ENCODE data around the gene ZNF398. TPM values are rescaled to one million over a fixed set of nuclear protein-coding genes. Genes with fewer than 3 reads are reported as not detected.

Gene ZNF398
- total RNA-seq, 6 donors from 2014 or later: 12.2 to 40.9 (median 29.0) TPM

GRCh38 chr7:149210551-149210950 is 63.3 kb downstream of the ZNF398 start:
- Histone ChIP-seq H3K4me3 (no peak overlapping the region), H3K36me3 (peaks cover 26 to 98% (median 88%) of the 10 kb centered on the region in 4 donors), H3K27ac (no peak overlapping the region), H3K4me1 (no peaks in the 10 kb centered on the region), H3K9me3 (no peaks in the 10 kb centered on the region), H3K27me3 (no peaks in the 10 kb centered on the region)
- 93 to 95% methylated on average over 8 to 11 of the region's 11 CpGs for WGBS, 2 donors
- TF ChIP-seq, protein P1, sequence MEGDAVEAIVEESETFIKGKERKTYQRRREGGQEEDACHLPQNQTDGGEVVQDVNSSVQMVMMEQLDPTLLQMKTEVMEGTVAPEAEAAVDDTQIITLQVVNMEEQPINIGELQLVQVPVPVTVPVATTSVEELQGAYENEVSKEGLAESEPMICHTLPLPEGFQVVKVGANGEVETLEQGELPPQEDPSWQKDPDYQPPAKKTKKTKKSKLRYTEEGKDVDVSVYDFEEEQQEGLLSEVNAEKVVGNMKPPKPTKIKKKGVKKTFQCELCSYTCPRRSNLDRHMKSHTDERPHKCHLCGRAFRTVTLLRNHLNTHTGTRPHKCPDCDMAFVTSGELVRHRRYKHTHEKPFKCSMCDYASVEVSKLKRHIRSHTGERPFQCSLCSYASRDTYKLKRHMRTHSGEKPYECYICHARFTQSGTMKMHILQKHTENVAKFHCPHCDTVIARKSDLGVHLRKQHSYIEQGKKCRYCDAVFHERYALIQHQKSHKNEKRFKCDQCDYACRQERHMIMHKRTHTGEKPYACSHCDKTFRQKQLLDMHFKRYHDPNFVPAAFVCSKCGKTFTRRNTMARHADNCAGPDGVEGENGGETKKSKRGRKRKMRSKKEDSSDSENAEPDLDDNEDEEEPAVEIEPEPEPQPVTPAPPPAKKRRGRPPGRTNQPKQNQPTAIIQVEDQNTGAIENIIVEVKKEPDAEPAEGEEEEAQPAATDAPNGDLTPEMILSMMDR (IDR thresholded peaks at IDR 0.05): no peak
- no peak for TF ChIP-seq EP300 (IDR thresholded peaks at IDR 0.05)
- TF ChIP-seq POLR2AphosphoS5 (IDR thresholded peaks at IDR 0.05): no peak
- TF ChIP-seq POLR2A (IDR thresholded peaks at IDR 0.05): no peak
- ATAC-seq (ENCODE audit: low FRiP score in 2 of 2): no peak
- no peak for DNase-seq

DNA sequence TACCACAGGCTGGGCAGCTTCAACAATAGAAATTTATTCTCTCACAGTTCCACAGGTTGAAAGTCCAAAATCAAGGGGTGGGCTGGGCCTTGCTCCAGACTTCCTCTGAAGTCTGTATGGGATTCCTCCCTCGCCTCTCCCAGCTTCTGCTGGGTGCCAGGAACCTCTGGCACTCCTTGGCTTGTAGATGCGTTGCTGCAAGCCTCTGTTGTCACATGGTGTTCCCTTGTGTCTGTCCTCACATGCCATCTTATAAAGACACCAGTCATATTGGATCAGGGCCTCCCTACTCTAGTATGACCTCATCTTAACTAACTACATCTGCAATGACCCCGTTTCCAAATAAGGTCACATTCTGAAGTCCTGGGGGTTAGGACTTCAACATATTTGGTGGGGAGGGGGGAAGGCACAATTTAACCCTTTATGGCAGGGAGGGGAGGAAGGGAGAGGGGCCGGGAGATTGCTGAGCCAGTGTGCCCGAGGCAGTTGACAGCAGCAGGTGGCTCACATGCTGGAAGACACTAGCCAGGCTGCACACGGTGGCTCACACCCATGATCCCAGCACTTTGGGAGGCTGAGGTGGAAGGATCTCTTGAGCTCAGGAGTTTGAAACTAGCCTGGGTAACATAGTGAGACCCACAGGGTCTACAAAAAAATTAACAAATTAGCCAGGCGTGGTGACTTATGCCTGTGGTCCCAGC is 66.9 kb downstream of the ZNF398 start:
- no peak for TF ChIP-seq POLR2AphosphoS5 (IDR thresholded peaks at IDR 0.05)
- TF ChIP-seq, protein P1 (IDR thresholded peaks at IDR 0.05): no peak
- TF ChIP-seq POLR2A (IDR thresholded peaks at IDR 0.05): no peak
- no peak overlapping the region for H3K4me3 ChIP-seq
- ATAC-seq (ENCODE audit: low FRiP score in 2 of 2) (no peak), DNase-seq (no peak)
- peaks cover 10 to 98% (median 85%) of the 10 kb centered on the region in 4 donors for H3K36me3 ChIP-seq
- 86 to 91% methylated on average over 7 of the region's 7 CpGs for WGBS, 2 donors
- no peak overlapping the region for H3K27ac ChIP-seq
- H3K9me3 ChIP-seq: no peaks in the 10 kb centered on the region
- H3K27me3 ChIP-seq: no peaks in the 10 kb centered on the region
- H3K4me1 ChIP-seq: no peaks in the 10 kb centered on the region

DNA sequence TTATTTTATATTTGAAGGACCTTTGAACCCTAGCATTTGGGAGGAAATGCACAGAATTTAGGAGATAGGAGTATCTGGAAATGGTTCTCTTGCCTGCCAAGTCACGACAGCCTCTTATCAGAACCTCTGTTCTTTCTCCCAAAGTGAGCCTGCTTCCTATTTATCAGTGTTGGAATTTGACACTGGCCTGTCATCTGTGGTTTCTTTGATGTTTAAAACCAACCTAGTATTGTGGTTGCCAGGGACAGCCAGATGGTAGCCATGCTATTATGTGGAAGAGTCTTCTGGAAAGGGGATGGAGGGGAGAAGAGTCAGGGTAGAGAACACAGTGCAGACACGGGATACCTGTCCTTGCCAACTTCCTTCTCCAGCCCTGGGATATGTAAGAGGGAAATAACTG is 69.1 kb downstream of the ZNF398 start:
- Histone ChIP-seq H3K27me3 (no peaks in the 10 kb centered on the region), H3K4me1 (no peaks in the 10 kb centered on the region), H3K4me3 (no peak overlapping the region), H3K36me3 (peaks cover 6 to 99% (median 84%) of the 10 kb centered on the region in 4 donors), H3K27ac (no peak overlapping the region), H3K9me3 (no peaks in the 10 kb centered on the region)
- WGBS, 2 donors: 90 to 92% methylated on average over 2 of the region's 2 CpGs
- TF ChIP-seq POLR2A (IDR thresholded peaks at IDR 0.05) (no peak), POLR2AphosphoS5 (IDR thresholded peaks at IDR 0.05) (no peak), EP300 (IDR thresholded peaks at IDR 0.05) (no peak)
- TF ChIP-seq, protein P1 (IDR thresholded peaks at IDR 0.05): no peak
- DNase-seq: no peak
- ATAC-seq (ENCODE audit: low FRiP score in 2 of 2): no peak

GRCh38 chr7:149217570-149217969 is 70.3 kb downstream of the ZNF398 start:
- H3K4me1 ChIP-seq: no peaks in the 10 kb centered on the region
- DNase-seq: no peak
- no peak overlapping the region for H3K4me3 ChIP-seq
- TF ChIP-seq EP300 (IDR thresholded peaks at IDR 0.05) (no peak), POLR2A (IDR thresholded peaks at IDR 0.05) (no peak), POLR2AphosphoS5 (IDR thresholded peaks at IDR 0.05) (no peak)
- TF ChIP-seq, protein P1 (IDR thresholded peaks at IDR 0.05): no peak
- H3K27ac ChIP-seq: no peak overlapping the region
- WGBS, 2 donors: 77 to 89% methylated on average over 6 of the region's 6 CpGs
- H3K36me3 ChIP-seq: peaks cover 6 to 96% (median 80%) of the 10 kb centered on the region in 4 donors
- no peak for ATAC-seq (ENCODE audit: low FRiP score in 2 of 2)
- no peaks in the 10 kb centered on the region for H3K9me3 ChIP-seq
- no peaks in the 10 kb centered on the region for H3K27me3 ChIP-seq
